ENCODE results near the gene ZNF33A. TPM values are rescaled to one million over a fixed set of nuclear protein-coding genes. Genes with fewer than 3 reads are reported as not detected.

ZNF33A gene
- total RNA-seq (2021), result 19.5 and 27.5 TPM in 2 replicates
- percentile 84 among the genes with signal in this experiment for Bru-seq, nascent RNA
- BruChase-seq, experiment 1, labeled RNA remaining after a 2-hour chase, result percentile 89 among the genes with signal in this experiment
- percentile 71 among the genes with signal in this experiment for BruChase-seq, experiment 2, labeled RNA remaining after a 6-hour chase
- long read RNA-seq, full-length matches to known transcripts, result 4 of 15 reads
- long read RNA-seq, partial matches to known transcripts, result 0 of 15 reads
- long read RNA-seq, other reads (novel, unspliced or antisense), result 11 of 15 reads

- intact Hi-C loops (cut with micrococcal nuclease; ENCODE audit: unreplicated experiment), result loop anchor here (1.0 to 5.0 kb wide), 3 partner anchors 34 to 153 kb away; partner anchors contain the start of genes ZNF248, ZNF25 and ZNF37A
- BruUV-seq (replicated peaks), result TSS peak; percentile 95
These were observed at the start of gene ZNF33A for GRCh38 chr10:38010119-38010903. Gene ZNF33A (plus strand): TSS chr10:38010675. CDS start chr10:38012342, 1,667 bp downstream.

DNA sequence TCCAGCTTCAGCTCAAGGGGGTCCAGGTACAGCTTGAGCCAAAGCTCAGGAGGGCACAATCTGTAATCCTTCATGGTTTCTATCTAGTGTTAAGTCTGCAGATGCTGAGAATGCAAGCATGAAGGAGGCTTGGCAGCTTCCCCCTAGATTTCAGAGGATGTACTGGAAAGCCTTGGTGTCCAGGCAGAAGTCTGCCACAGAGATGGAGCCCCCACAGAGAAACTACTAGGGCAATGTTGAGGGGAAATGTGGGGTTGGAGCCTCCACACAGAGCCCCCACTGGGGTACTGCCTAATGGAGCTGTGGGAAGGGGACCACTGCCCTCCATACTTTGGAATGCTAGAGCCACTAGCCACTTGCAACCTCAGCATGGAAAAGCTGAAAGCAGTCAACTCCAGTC is 45.5 kb upstream of the ZNF33A start:
- Histone ChIP-seq H3K4me1 (replicated peaks; ENCODE audit: insufficient read depth) (no peaks in the 10 kb centered on the region), H3F3A (ENCODE audit: insufficient read depth, low read depth) (no peaks in the 10 kb centered on the region), H4K20me1 (ENCODE audit: insufficient read depth) (no peaks in the 10 kb centered on the region), H3K27me3 (ENCODE audit: insufficient read depth, low read depth) (no peaks in the 10 kb centered on the region), H3K36me3 (ENCODE audit: low read depth) (no peaks in the 10 kb centered on the region), H3K9me2 (ENCODE audit: insufficient read depth) (no peaks in the 10 kb centered on the region), H3K79me2 (ENCODE audit: low read depth) (no peaks in the 10 kb centered on the region), H3K27ac (no peak overlapping the region), H3K4me3 (no peak overlapping the region), H3K4me2 (no peak overlapping the region), H2AFZ (no peak overlapping the region), H3K9me3 (ENCODE audit: insufficient read depth, low read depth) (no peaks in the 10 kb centered on the region)
- no peak for DNase-seq
- intact Hi-C loops (cut with micrococcal nuclease; ENCODE audit: unreplicated experiment), result no loop called here
- TF ChIP-seq EZH2 (IDR thresholded peaks at IDR 0.05; ENCODE audit: low read depth), result no peak
- TF ChIP-seq, protein P1, sequence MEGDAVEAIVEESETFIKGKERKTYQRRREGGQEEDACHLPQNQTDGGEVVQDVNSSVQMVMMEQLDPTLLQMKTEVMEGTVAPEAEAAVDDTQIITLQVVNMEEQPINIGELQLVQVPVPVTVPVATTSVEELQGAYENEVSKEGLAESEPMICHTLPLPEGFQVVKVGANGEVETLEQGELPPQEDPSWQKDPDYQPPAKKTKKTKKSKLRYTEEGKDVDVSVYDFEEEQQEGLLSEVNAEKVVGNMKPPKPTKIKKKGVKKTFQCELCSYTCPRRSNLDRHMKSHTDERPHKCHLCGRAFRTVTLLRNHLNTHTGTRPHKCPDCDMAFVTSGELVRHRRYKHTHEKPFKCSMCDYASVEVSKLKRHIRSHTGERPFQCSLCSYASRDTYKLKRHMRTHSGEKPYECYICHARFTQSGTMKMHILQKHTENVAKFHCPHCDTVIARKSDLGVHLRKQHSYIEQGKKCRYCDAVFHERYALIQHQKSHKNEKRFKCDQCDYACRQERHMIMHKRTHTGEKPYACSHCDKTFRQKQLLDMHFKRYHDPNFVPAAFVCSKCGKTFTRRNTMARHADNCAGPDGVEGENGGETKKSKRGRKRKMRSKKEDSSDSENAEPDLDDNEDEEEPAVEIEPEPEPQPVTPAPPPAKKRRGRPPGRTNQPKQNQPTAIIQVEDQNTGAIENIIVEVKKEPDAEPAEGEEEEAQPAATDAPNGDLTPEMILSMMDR (conservative IDR thresholded peaks at IDR 0.05), result no peak
- ChIA-PET CTCF (no interaction called here), POLR2A (ENCODE audit: unreplicated experiment) (no interaction called here)
- no TSS peak for BruUV-seq (replicated peaks)

More at GRCh38 chr10:38010119-38010903, at the start of gene ZNF33A:
- H3K36me3 ChIP-seq (ENCODE audit: low read depth), result peaks cover 6% of the 10 kb centered on the region; the same call in 1 of the 2 replicates
- peak; percentile 75 to 87 for DNase-seq
- H3K9me2 ChIP-seq (ENCODE audit: insufficient read depth), result no peaks in the 10 kb centered on the region
- H3K79me2 ChIP-seq (ENCODE audit: low read depth), result peaks cover 16% of the 10 kb centered on the region
- peak within 1 kb of the TSS; percentile 83 for H2AFZ ChIP-seq
- H3F3A ChIP-seq (ENCODE audit: insufficient read depth, low read depth), result peaks cover 12% of the 10 kb centered on the region
- H3K9me3 ChIP-seq (ENCODE audit: insufficient read depth, low read depth), result no peaks in the 10 kb centered on the region
- peak within 1 kb of the TSS; percentile 86 for H3K4me3 ChIP-seq
- TF ChIP-seq EZH2 (IDR thresholded peaks at IDR 0.05; ENCODE audit: low read depth), result no peak
- TF ChIP-seq, protein P1 (conservative IDR thresholded peaks at IDR 0.05), result no peak
- peak within 1 kb of the TSS; percentile 93 for H3K27ac ChIP-seq
- H3K27me3 ChIP-seq (ENCODE audit: insufficient read depth, low read depth), result no peaks in the 10 kb centered on the region
- ChIA-PET CTCF (no interaction called here), POLR2A (ENCODE audit: unreplicated experiment) (interaction anchor here (0.6 to 0.7 kb wide), 2 partner anchors 33 to 392 kb away, joined by 4 to 11 read pairs; no protein-coding TSS in a partner anchor)
- H4K20me1 ChIP-seq (ENCODE audit: insufficient read depth), result no peaks in the 10 kb centered on the region
- H3K4me2 ChIP-seq, result peak within 1 kb of the TSS; percentile 92
- H3K4me1 ChIP-seq (replicated peaks; ENCODE audit: insufficient read depth), result peaks cover 5% of the 10 kb centered on the region

GRCh38 chr10:37972396-37972795 is 38.1 kb upstream of the ZNF33A start:
- TF ChIP-seq EZH2 (IDR thresholded peaks at IDR 0.05; ENCODE audit: low read depth), result no peak
- TF ChIP-seq, protein P1 (conservative IDR thresholded peaks at IDR 0.05), result no peak
- H3F3A ChIP-seq (ENCODE audit: insufficient read depth, low read depth), result no peaks in the 10 kb centered on the region
- no peak overlapping the region for H3K4me2 ChIP-seq
- H3K9me2 ChIP-seq (ENCODE audit: insufficient read depth), result no peaks in the 10 kb centered on the region
- no peak for DNase-seq
- H3K27ac ChIP-seq, result no peak overlapping the region
- intact Hi-C loops (cut with micrococcal nuclease; ENCODE audit: unreplicated experiment), result no loop called here
- H3K36me3 ChIP-seq (ENCODE audit: low read depth), result no peaks in the 10 kb centered on the region
- no peak overlapping the region for H3K4me3 ChIP-seq
- no TSS peak for BruUV-seq (replicated peaks)
- no peak overlapping the region for H2AFZ ChIP-seq
- ChIA-PET CTCF (no interaction called here), POLR2A (ENCODE audit: unreplicated experiment) (no interaction called here)
- H3K79me2 ChIP-seq (ENCODE audit: low read depth), result no peaks in the 10 kb centered on the region
- H3K27me3 ChIP-seq (ENCODE audit: insufficient read depth, low read depth), result no peaks in the 10 kb centered on the region
- H4K20me1 ChIP-seq (ENCODE audit: insufficient read depth), result no peaks in the 10 kb centered on the region
- no peaks in the 10 kb centered on the region for H3K9me3 ChIP-seq (ENCODE audit: insufficient read depth, low read depth)
- H3K4me1 ChIP-seq (replicated peaks; ENCODE audit: insufficient read depth), result no peaks in the 10 kb centered on the region; the same call in 1 of the 2 replicates

Measured in PC-9 (cell line).